H1 (cell line): ENCODE data around the gene CDC45. TPM values are rescaled to one million over a fixed set of nuclear protein-coding genes. Genes with fewer than 3 reads are reported as not detected.

ENCODE experiments used
- CTCF ChIA-PET: fragments of 300-600 bp; sonication (Branson Sonifier 250); formaldehyde crosslinking; loops from one replicate; lab custom pipeline; 2021; ENCODE audit not compliant: partially characterized antibody; lab: Charles Lee
- POLR2A ChIA-PET: fragments of 300-600 bp; sonication (Branson Sonifier 250); formaldehyde crosslinking; loops from one replicate; lab custom pipeline; 2021; ENCODE audit warnings: inconsistent platforms; ENCODE audit not compliant: partially characterized antibody; lab: Charles Lee
- DNase-seq, 2 experiments: peaks; one replicate each; pipeline versions ENCODE4 v3.0.0 to v3.0.0-alpha.2; 2010 to 2022; ENCODE audit warnings: low spot score in 2 of 2, low read depth in 1 of 2, mixed read lengths in 1 of 2
- FAIRE-seq: peaks from 2 replicates; lab custom pipeline; 2011; peaks lifted over from hg19 to GRCh38; lab: Jason Lieb, UNC
- H2AFZ ChIP-seq: 2 replicates; pipeline ENCODE4 v1.8.1; 2012; ENCODE audit warnings: low read length, inconsistent platforms
- H2AK5ac ChIP-seq: 2 replicates; pipeline ENCODE4 v1.6.1; 2013; ENCODE audit warnings: low read depth, low read length
- H2BK120ac ChIP-seq: replicated peaks from 2 replicates; pipeline ENCODE3; 2013; ENCODE audit warnings: low read depth, low read length, inconsistent platforms
- H2BK12ac ChIP-seq: 2 replicates; pipeline ENCODE4 v1.6.1; 2013; ENCODE audit warnings: low read depth, low read length
- H2BK15ac ChIP-seq: 2 replicates; pipeline ENCODE4 v1.6.1; 2013; ENCODE audit warnings: low read length
- H2BK20ac ChIP-seq: 2 replicates; pipeline ENCODE4 v1.6.1; 2013; ENCODE audit warnings: low read length
- H2BK5ac ChIP-seq: 2 replicates; pipeline ENCODE4 v1.6.1; 2013; ENCODE audit warnings: low read depth, low read length
- H3K14ac ChIP-seq: 2 replicates; pipeline ENCODE4 v1.6.1; 2013; ENCODE audit warnings: inconsistent platforms; ENCODE audit not compliant: insufficient read length
- H3K18ac ChIP-seq: 2 replicates; pipeline ENCODE4 v1.6.1; 2013; ENCODE audit warnings: low read length; ENCODE audit errors: extremely low read depth
- H3K23ac ChIP-seq: 2 replicates; pipeline ENCODE4 v1.6.1; 2013; ENCODE audit warnings: inconsistent platforms; ENCODE audit not compliant: insufficient read length
- H3K23me2 ChIP-seq: 2 replicates; pipeline ENCODE4 v1.6.1; 2013; ENCODE audit warnings: low read depth, low read length
- H3K27ac ChIP-seq: 2 replicates; pipeline ENCODE4 v1.6.1; 2011; ENCODE audit warnings: low read depth, low read length, inconsistent platforms
- H3K27me3 ChIP-seq, 4 experiments: replicated peaks in 1 of 4; 1 replicate in 1 of 4; 2 replicates in 3 of 4; pipeline versions ENCODE4 v1.6.1 to v1.8.1; 2011 to 2013; ENCODE audit warnings: low read length in 3 of 4, mild to moderate bottlenecking in 3 of 4, inconsistent platforms in 2 of 4, mixed read lengths in 2 of 4, moderate library complexity in 1 of 4; ENCODE audit not compliant: control insufficient read depth in 3 of 4, insufficient read depth in 3 of 4; ENCODE audit errors: extremely low read depth in 1 of 4
- H3K36me3 ChIP-seq, 4 experiments: 2 replicates each; pipeline versions ENCODE4 v1.6.1 to v1.8.1; 2011 to 2013; ENCODE audit warnings: mild to moderate bottlenecking in 4 of 4, low read length in 3 of 4, moderate library complexity in 2 of 4, control low read depth in 1 of 4, inconsistent platforms in 1 of 4; ENCODE audit not compliant: insufficient read depth in 4 of 4, control insufficient read depth in 2 of 4
- H3K4ac ChIP-seq: replicated peaks from 2 replicates; pipeline ENCODE3; 2013; ENCODE audit warnings: low read length, low read depth, mixed read lengths, inconsistent platforms; ENCODE audit not compliant: insufficient read length
- H3K4me1 ChIP-seq, 4 experiments: replicated peaks in 1 of 4; 1 replicate in 1 of 4; 2 replicates in 3 of 4; pipeline versions ENCODE4 v1.6.1 to v1.8.1; 2011 to 2013; ENCODE audit warnings: low read length in 3 of 4, inconsistent platforms in 2 of 4, mixed read lengths in 1 of 4; ENCODE audit not compliant: insufficient read depth in 4 of 4, control insufficient read depth in 3 of 4
- H3K4me2 ChIP-seq, 2 experiments: 2 replicates each; pipeline versions ENCODE4 v1.6.1 to v1.8.1; 2011 to 2013; ENCODE audit warnings: low read depth in 2 of 2, low read length in 2 of 2, control low read depth in 1 of 2, inconsistent platforms in 1 of 2, mild to moderate bottlenecking in 1 of 2; ENCODE audit not compliant: insufficient read depth in 1 of 2
- H3K4me3 ChIP-seq, 4 experiments: fragments of 200-600, 300-600 bp in 1 of 4; sonication (generic), shearing (Covaris generic), sonication (Bioruptor Twin) in 1 of 4; 2 replicates each; pipeline versions ENCODE4 v1.5.1 to v1.8.1; 2011 to 2016; ENCODE audit warnings: low read length in 4 of 4, low read depth in 3 of 4, control low read depth in 2 of 4, inconsistent platforms in 2 of 4, mild to moderate bottlenecking in 2 of 4, mixed read lengths in 1 of 4, moderate library complexity in 1 of 4; ENCODE audit not compliant: insufficient read depth in 2 of 4; ENCODE audit errors: extremely low read depth in 1 of 4
- H3K56ac ChIP-seq: replicated peaks from 2 replicates; pipeline ENCODE3; 2013; ENCODE audit warnings: low read depth, mild to moderate bottlenecking, mixed read lengths, low read length, inconsistent platforms; ENCODE audit not compliant: insufficient read length
- H3K79me1 ChIP-seq: 2 replicates; pipeline ENCODE4 v1.6.1; 2013; ENCODE audit warnings: low read depth, low read length, control low read depth
- H3K79me2 ChIP-seq, 2 experiments: 2 replicates each; pipeline versions ENCODE4 v1.6.1 to v1.8.1; 2012 to 2013; ENCODE audit warnings: low read length in 2 of 2, mild to moderate bottlenecking in 2 of 2, inconsistent platforms in 1 of 2; ENCODE audit not compliant: insufficient read depth in 2 of 2, control insufficient read depth in 1 of 2
- H3K9ac ChIP-seq, 4 experiments: replicated peaks in 1 of 4; 1 replicate in 1 of 4; 2 replicates in 3 of 4; pipeline versions ENCODE4 v1.6.1 to v1.8.1; 2011 to 2013; ENCODE audit warnings: low read depth in 3 of 4, low read length in 3 of 4, control low read depth in 2 of 4, mild to moderate bottlenecking in 2 of 4, moderate library complexity in 2 of 4, inconsistent platforms in 1 of 4; ENCODE audit errors: extremely low read depth in 1 of 4
- H3K9me3 ChIP-seq, 2 experiments: 2 replicates each; pipeline versions ENCODE4 v1.6.1 to v1.8.1; 2012 to 2013; ENCODE audit warnings: mild to moderate bottlenecking in 2 of 2, moderate library complexity in 2 of 2, control low read depth in 1 of 2, inconsistent platforms in 1 of 2, low read depth in 1 of 2, low read length in 1 of 2, mixed read lengths in 1 of 2; ENCODE audit not compliant: insufficient read depth in 2 of 2
- H4K20me1 ChIP-seq, 2 experiments: replicated peaks in 1 of 2; 2 replicates each; pipeline versions ENCODE3 to v1.8.1; 2011 to 2013; ENCODE audit warnings: inconsistent platforms in 2 of 2, low read length in 2 of 2, mild to moderate bottlenecking in 1 of 2; ENCODE audit not compliant: insufficient read depth in 2 of 2, control insufficient read depth in 1 of 2
- H4K5ac ChIP-seq: 2 replicates; pipeline ENCODE4 v1.6.1; 2013; ENCODE audit warnings: low read length, low read depth, mixed read lengths, inconsistent platforms; ENCODE audit not compliant: insufficient read length
- H4K8ac ChIP-seq: 2 replicates; pipeline ENCODE4 v1.8.0; 2013; ENCODE audit warnings: mild to moderate bottlenecking, moderate library complexity, low read length, inconsistent platforms; ENCODE audit not compliant: insufficient read depth; ENCODE audit errors: extremely low read depth
- H4K91ac ChIP-seq: replicated peaks from 2 replicates; pipeline ENCODE3; 2013; ENCODE audit warnings: low read length, mixed read lengths, inconsistent platforms; ENCODE audit not compliant: insufficient read length
- ASH2L ChIP-seq: fragments of 200-600, 300-600 bp; sonication (generic); IDR thresholded peaks from one replicate; pipeline ENCODE4 v1.7.1; 2017; ENCODE audit warnings: low read length
- CHD1 ChIP-seq: IDR thresholded peaks from 2 replicates; pipeline ENCODE4 v1.6.1; 2012; ENCODE audit warnings: low read depth, low read length, improper control_type of control experiment
- CHD2 ChIP-seq: IDR thresholded peaks from 2 replicates; pipeline ENCODE4 v1.6.1; 2012; ENCODE audit warnings: low read length, improper control_type of control experiment
- EGR1 ChIP-seq: IDR thresholded peaks from 2 replicates; pipeline ENCODE4 v1.6.1; 2011; ENCODE audit warnings: low read depth, low read length, borderline replicate concordance
- FOSL1 ChIP-seq: IDR thresholded peaks from 2 replicates; pipeline ENCODE4 v1.6.1; 2011; ENCODE audit warnings: mild to moderate bottlenecking, low read depth, low read length, moderate library complexity; ENCODE audit not compliant: insufficient read depth
- HDAC6 ChIP-seq: IDR thresholded peaks from one replicate; pipeline ENCODE4 v1.7.1; 2012; ENCODE audit warnings: low read depth, mild to moderate bottlenecking, inconsistent platforms, low read length, moderate library complexity
- NANOG ChIP-seq: IDR thresholded peaks from 2 replicates; pipeline ENCODE4 v1.6.1; 2011; ENCODE audit warnings: low read length, low read depth, mild to moderate bottlenecking, inconsistent platforms; ENCODE audit not compliant: insufficient read depth, poor library complexity, severe bottlenecking
- NRF1 ChIP-seq: IDR thresholded peaks from 2 replicates; pipeline ENCODE4 v1.6.1; 2011; ENCODE audit warnings: mild to moderate bottlenecking, low read depth, low read length, improper control_type of control experiment
- TEAD4 ChIP-seq: IDR thresholded peaks from 2 replicates; pipeline ENCODE4 v1.6.1; 2012; ENCODE audit warnings: low read depth, low read length, inconsistent platforms, mixed read lengths
- USF2 ChIP-seq: IDR thresholded peaks from 2 replicates; pipeline ENCODE4 v1.6.1; 2011; ENCODE audit warnings: low read length, improper control_type of control experiment
- WGBS, 2 experiments: shearing (Covaris generic) in 1 of 2; methylation state at CpG; one replicate each; pipeline versions ENCODE4 v1.1.6 to v1.1.7; 2013 to 2015; ENCODE audit warnings: low lambda C conversion rate in 2 of 2, mixed read lengths in 2 of 2, inconsistent platforms in 1 of 2, low coverage in 1 of 2, missing lambda C conversion rate in 1 of 2; ENCODE audit not compliant: insufficient replicate concordance in 2 of 2, insufficient coverage in 1 of 2, insufficient read length in 1 of 2; ENCODE audit errors: extremely low coverage in 1 of 2, missing lambda C conversion rate in 1 of 2; 5-methylcytosine and 5-hydroxymethylcytosine counted together
- polyA plus RNA-seq, 7 experiments: library from polyadenylated mRNA; depleted of rRNA in 3 of 7; stranded (reverse) in 5 of 7; unstranded in 2 of 7; fragments of >200 nt in 5 of 7; fragments of 200-250 nt in 2 of 7; gene quantifications; 1 replicate in 5 of 7; 2 replicates in 1 of 7; 4 replicates in 1 of 7; pipeline versions ENCODE4 v1.2.1 to v1.2.3, GENCODE V29; 2011 to 2013; ENCODE audit warnings: missing spikeins in 2 of 7, mixed read lengths in 2 of 7
- total RNA-seq: library from RNA; stranded (reverse); fragmentation: NEBNext Ultra II Directional; extraction: Animal tissue kit (Norgen Biotek cat#: 25700); gene quantifications from 2 replicates; pipeline ENCODE4 v1.2.1, GENCODE V29; 2021
- TF ChIP-seq, protein P1 (sequence below): IDR thresholded peaks from 2 replicates; pipeline ENCODE4 v1.6.1; 2012; ENCODE audit warnings: inconsistent platforms

CDC45 gene
- total and polyA plus RNA-seq, 2 of the 8 experiments (the other 6 are each of a cell fraction or from before 2014, with no cell fraction given): 31.9 to 37.7 TPM

GRCh38 chr22:19455585-19456370 is 23.9 kb upstream of the CDC45 start:
- Histone ChIP-seq H2BK12ac (no peak overlapping the region), H2BK20ac (no peak overlapping the region), H3K18ac (no peak overlapping the region), H3K14ac (no peak overlapping the region), H3K23ac (no peak overlapping the region), H3K9me3 (no peaks in the 10 kb centered on the region), H3K4me2 (no peak overlapping the region), H2BK5ac (no peak overlapping the region), H3K36me3 (peaks cover 9 to 69% (median 42%) of the 10 kb centered on the region in 4 experiments), H4K20me1 (peaks cover 0 to 8% of the 10 kb centered on the region in 2 experiments), H3K79me2 (no peaks in the 10 kb centered on the region), H3K79me1 (no peaks in the 10 kb centered on the region; the same call in 1 of the 2 replicates), H4K5ac (no peak overlapping the region), H3K4me3 (no peak overlapping the region), H2BK120ac (no peak overlapping the region), H4K91ac (no peak overlapping the region), H4K8ac (no peak overlapping the region), H3K56ac (no peak overlapping the region), H3K9ac (no peak overlapping the region), H3K27me3 (no peaks in the 10 kb centered on the region), H2AK5ac (no peak overlapping the region), H3K27ac (no peak overlapping the region), H3K4me1 (no peaks in the 10 kb centered on the region), H3K23me2 (no peaks in the 10 kb centered on the region), H3K4ac (no peak overlapping the region), H2AFZ (no peak overlapping the region), H2BK15ac (no peak overlapping the region)
- ChIA-PET CTCF (interaction anchor here (1.3 to 4.7 kb wide), 2 partner anchors 18 to 176 kb away, joined by 4 to 19 read pairs; no protein-coding TSS in a partner anchor), POLR2A (interaction anchor here (0.6 to 1.6 kb wide), 4 partner anchors 9 to 61 kb away, joined by 3 to 7 read pairs (median 4); partner anchors contain the start of gene CDC45)
- DNase-seq: no peak
- WGBS, 2 experiments: 79% methylated on average over 4 of the region's 4 CpGs; no CpG with 5 or more reads in 1 of the 2 experiments
- FAIRE-seq: no peak
- TF ChIP-seq CHD1 (no peak), EGR1 (no peak), TEAD4 (no peak), NRF1 (no peak), CHD2 (no peak), USF2 (no peak), NANOG (no peak), HDAC6 (no peak), ASH2L (no peak), FOSL1 (no peak)
- TF ChIP-seq, protein P1, sequence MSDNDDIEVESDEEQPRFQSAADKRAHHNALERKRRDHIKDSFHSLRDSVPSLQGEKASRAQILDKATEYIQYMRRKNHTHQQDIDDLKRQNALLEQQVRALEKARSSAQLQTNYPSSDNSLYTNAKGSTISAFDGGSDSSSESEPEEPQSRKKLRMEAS: no peak
